Astrocyte of the spinal cord (primary cell): ENCODE data around the gene ITPR2.
"Not testable (repeated sequence)": the region's sequence is repeated elsewhere in the genome, so short reads cannot be mapped to it uniquely, and the experiment has no call there.

Experiments
- DNase-seq: peaks from one replicate; pipeline ENCODE4 v3.0.0; 2011; ENCODE audit warnings: low read depth, low spot score
- H3K4me3 ChIP-seq: 2 replicates; pipeline ENCODE4 v1.5.1; 2011; ENCODE audit warnings: low read depth, mild to moderate bottlenecking, low read length, moderate library complexity
- in situ Hi-C: cut with HindIII; loops from 2 replicates; pipeline ENCODE4 v1.10.0; 2017; ENCODE audit warnings: low sequenced_read_pairs
- TF ChIP-seq, protein P1 (sequence below): IDR thresholded peaks from 2 replicates; pipeline ENCODE4 v1.5.1; 2012; ENCODE audit warnings: low read depth, mild to moderate bottlenecking, low read length, inconsistent platforms

The ITPR2 gene

DNA sequence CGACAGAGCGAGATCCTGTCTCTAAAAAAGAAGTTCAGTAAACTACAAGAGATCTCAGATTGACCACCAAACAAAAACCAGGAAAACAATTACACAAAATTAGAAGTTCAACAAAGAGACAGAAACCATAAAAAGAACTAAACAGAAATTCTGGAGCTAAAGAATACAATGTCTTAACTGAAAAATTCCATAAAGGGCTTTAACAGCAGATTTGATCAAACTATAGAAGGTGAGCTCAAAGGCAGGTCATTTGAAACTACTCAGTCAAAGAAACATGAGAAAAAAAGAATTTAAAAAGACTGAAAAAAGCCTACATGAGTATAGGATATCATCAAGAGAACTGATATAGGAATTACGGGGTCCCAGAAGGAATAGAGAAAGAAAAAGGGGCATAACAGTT is 71.2 kb downstream of the ITPR2 start:
- DNase-seq, result no peak
- TF ChIP-seq, protein P1, sequence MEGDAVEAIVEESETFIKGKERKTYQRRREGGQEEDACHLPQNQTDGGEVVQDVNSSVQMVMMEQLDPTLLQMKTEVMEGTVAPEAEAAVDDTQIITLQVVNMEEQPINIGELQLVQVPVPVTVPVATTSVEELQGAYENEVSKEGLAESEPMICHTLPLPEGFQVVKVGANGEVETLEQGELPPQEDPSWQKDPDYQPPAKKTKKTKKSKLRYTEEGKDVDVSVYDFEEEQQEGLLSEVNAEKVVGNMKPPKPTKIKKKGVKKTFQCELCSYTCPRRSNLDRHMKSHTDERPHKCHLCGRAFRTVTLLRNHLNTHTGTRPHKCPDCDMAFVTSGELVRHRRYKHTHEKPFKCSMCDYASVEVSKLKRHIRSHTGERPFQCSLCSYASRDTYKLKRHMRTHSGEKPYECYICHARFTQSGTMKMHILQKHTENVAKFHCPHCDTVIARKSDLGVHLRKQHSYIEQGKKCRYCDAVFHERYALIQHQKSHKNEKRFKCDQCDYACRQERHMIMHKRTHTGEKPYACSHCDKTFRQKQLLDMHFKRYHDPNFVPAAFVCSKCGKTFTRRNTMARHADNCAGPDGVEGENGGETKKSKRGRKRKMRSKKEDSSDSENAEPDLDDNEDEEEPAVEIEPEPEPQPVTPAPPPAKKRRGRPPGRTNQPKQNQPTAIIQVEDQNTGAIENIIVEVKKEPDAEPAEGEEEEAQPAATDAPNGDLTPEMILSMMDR, result no peak
- H3K4me3 ChIP-seq, result no peak overlapping the region
- in situ Hi-C loops, result no loop called here

DNA sequence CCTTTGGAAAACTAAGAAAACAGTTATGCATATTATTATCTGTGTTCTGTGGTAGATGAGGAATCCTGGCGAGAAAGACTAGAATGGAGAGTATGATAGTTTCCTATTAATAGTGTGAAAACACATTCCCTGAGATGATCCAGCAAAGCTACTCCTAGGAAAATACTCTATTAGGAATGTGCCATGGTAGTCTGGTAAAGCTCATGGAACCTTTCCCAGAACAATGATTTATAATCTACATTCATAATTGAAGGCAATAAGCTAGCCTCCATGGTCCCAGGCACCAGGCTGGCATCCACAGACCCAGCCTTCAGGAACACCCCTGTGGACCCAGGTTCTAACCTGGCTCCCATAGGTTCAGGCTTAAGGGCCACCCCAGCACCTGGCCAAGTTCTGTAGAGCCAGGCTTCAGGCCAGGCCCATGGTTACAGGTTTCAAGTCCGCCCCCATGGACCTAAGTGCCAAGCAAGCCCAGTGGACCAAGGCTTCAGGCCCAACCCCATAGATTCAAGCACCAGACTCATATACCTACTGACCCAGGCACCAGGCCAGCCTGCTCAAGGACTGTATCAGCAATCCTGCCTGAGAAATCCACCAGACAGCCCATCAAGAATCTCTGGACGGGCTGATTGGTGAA is 72.2 kb downstream of the ITPR2 start:
- no peak for DNase-seq
- TF ChIP-seq, protein P1, result no peak
- H3K4me3 ChIP-seq, result no peak overlapping the region
- in situ Hi-C loops, result no loop called here

DNA sequence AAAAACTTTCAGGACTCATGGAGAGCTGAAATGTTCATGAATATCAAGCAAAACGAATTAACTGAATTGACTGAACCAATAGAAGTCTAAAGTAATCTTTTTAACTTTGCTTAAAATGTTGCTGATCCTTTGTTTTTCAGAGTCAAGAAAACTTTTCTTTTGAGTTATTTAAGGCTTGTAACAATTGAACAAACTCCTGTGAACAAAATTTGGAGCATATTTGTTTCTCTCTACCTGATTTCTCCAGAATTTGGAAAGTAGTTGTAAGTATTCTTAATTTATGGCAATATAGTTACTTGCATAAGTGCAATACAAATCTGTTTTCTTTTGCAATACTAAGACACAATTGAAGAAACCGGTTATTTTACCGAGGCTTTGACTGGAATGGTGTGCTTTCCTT is 77.6 kb downstream of the ITPR2 start:
- in situ Hi-C loops, H3K4me3 ChIP-seq: not testable (repeated sequence)
- peak; percentile 15 for DNase-seq

DNA sequence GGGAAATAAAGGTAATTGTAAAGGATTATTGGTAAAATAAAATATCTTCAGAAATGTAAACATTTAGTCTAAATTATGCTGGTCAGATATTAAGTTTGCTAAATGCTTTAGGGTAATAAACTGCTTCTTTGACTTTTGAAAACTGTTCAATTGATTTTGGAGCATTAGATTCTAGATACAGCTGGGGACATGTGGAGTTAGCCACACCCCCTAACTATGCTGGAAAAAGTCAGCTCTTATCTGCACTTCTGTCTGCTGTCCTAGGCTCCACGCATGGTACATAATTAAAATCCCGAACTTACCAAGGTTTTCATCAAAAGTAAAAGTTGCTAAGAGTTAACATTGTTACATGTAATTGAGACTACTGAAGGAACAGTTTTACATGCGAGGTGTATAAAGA is 78.8 kb downstream of the ITPR2 start:
- H3K4me3 ChIP-seq, result no peak overlapping the region
- TF ChIP-seq, protein P1, result no peak
- no peak for DNase-seq
- in situ Hi-C loops, result no loop called here

DNA sequence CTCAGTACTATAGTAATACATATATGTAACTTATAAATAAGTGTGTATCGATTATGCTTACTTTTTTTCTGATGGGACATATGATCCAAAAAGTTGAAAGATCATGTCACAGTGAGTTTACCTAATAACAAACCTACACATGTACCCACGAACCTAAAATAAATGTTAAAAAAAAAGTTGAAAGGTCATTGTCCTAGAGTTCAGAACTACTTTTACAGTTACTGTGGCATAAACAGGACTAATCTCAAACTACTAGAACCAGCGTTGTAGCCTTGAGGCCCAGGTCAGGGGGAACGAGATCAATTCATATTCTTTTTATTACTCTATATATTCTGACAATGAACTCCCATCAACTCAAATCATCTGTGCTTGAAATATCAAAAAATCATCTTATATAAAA is 81.8 kb downstream of the ITPR2 start:
- in situ Hi-C loops, result no loop called here
- H3K4me3 ChIP-seq, result no peak overlapping the region
- TF ChIP-seq, protein P1, result no peak
- no peak for DNase-seq

DNA sequence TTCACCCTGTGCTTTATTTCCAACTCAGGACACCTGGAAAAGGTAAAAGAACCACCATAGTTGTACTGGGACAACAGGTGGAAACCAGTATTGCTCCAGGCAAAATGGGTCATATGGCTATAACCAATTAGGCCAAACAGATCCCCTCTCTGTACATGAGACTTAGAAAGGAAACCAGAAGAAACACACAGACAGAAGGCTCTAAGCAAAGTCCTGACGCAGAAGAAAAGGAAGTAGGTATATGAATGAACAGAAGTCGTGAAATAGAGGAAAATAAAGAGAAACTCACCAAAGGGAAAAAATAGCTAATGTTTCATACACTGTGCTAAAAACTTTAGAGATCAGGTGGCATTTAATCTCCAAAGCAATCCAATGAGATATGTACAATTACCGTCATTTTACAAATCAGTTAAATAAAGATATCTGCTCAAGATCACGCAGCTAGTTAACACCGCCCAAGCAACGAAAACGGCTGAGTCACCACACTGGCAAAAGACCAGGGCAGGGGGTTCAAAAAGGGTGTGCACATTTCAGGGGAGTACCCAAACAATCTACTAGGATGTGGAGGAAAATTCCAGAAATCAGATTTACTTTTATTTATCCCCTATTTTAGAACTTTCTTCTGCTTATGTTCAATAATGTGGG is 82.3 kb downstream of the ITPR2 start:
- no peak for DNase-seq
- in situ Hi-C loops, result no loop called here
- H3K4me3 ChIP-seq, result no peak overlapping the region
- TF ChIP-seq, protein P1, result no peak

DNA sequence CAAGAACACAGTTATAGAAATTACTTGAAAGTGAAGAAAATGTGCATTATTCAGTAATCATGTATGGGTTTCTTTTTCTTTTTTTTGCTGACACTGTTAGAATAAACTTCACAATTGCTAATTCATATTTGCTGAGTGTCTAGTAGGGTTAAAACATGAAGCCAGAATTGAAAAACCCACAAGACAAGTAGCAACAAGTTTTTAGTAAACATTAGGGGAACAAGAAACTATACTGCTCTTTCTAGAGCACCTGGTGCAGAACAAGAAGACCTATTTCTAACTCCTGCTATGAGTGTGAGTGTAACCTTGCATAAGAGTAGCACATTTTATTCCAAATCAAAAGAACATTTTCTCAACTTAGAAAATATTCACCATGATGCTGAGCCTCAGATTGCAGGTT is 83.2 kb downstream of the ITPR2 start:
- in situ Hi-C loops, result no loop called here
- no peak for DNase-seq
- H3K4me3 ChIP-seq, result no peak overlapping the region
- TF ChIP-seq, protein P1, result no peak
